Left cardiac atrium (tissue), 4 donors: ENCODE results near the gene PPP2R2D. TPM values are rescaled to one million over a fixed set of nuclear protein-coding genes. Genes with fewer than 3 reads are reported as not detected.
"Not testable (repeated sequence)": the region's sequence is repeated elsewhere in the genome, so short reads cannot be mapped to it uniquely, and the experiment has no call there.

Source experiments
- ATAC-seq, 2 donors: fragments of 200-7000 bp; cut with Tn5 transposase; one replicate each; pipeline ENCODE4 v1.9.1; 2020; ENCODE audit warnings: mild to moderate bottlenecking in 2 of 2, moderate library complexity in 2 of 2
- DNase-seq: peaks from one replicate; pipeline ENCODE4 v3.0.0-alpha.2; 2020
- intact Hi-C, 2 donors: fragments of 100-400 bp; cut with DNase I; formaldehyde crosslinking; loops; one replicate each; pipeline versions ENCODE4 v1.14.1 to v1.15.1; 2022 to 2023
- total RNA-seq, 2 donors: library from RNA; stranded (reverse); fragmentation: NEBNext Ultra II Directional; extraction: Animal tissue kit (Norgen Biotek cat#: 25700); gene quantifications; one replicate each; pipeline ENCODE4 v1.2.1, GENCODE V29; 2021
- donor health status: DM: no; HTN: yes; CAD: no.
- donor health status: DM: no; HTN: yes; CAD: no; lungs with severe emphysema.
- donor health status: DM: yes; HTN: yes; CAD: no.
- donor health status: Dilated cardiomyopathy.

PPP2R2D gene
- total RNA-seq, 2 donors from 2014 or later, result 30.0 to 38.4 TPM

GRCh38 chr10:131935260-131935659 lies 34.5 kb downstream of the PPP2R2D start:
- no peak for DNase-seq
- intact Hi-C loops, result no loop called here

GRCh38 chr10:131936294-131936693 lies 35.5 kb downstream of the PPP2R2D start:
- no peak for ATAC-seq
- intact Hi-C loops, result no loop called here
- DNase-seq, result no peak

More at GRCh38 chr10:131935260-131935659, 34.5 kb downstream of the PPP2R2D start:
- ATAC-seq, result no peak

- intact Hi-C loops, result no loop called here
- no peak for ATAC-seq
- DNase-seq, result no peak
These were observed 35.9 kb downstream of the PPP2R2D start for GRCh38 chr10:131936736-131937135.

GRCh38 chr10:131937836-131938235 lies 37.0 kb downstream of the PPP2R2D start:
- intact Hi-C loops, result no loop called here
- ATAC-seq, result peak; percentile 55 to 69
- DNase-seq, result no peak

- intact Hi-C loops, result no loop called here
- DNase-seq (no peak), ATAC-seq (no peak)
These were observed 37.9 kb downstream of the PPP2R2D start for GRCh38 chr10:131938681-131939080.

GRCh38 chr10:131942455-131942854 lies 41.6 kb downstream of the PPP2R2D start:
- DNase-seq (no peak), ATAC-seq (no peak)
- intact Hi-C loops, result no loop called here

GRCh38 chr10:131943021-131943814 lies 42.4 kb downstream of the PPP2R2D start:
- DNase-seq (no peak), ATAC-seq (peak; percentile 33 to 48)
- intact Hi-C loops, result no loop called here

GRCh38 chr10:131944412-131944811 lies 43.6 kb downstream of the PPP2R2D start:
- ATAC-seq, result no peak

GRCh38 chr10:131944976-131945695 lies 44.3 kb downstream of the PPP2R2D start:
- DNase-seq, result no peak
- intact Hi-C loops, result no loop called here
- ATAC-seq, result no peak

More at GRCh38 chr10:131944412-131944811, 43.6 kb downstream of the PPP2R2D start:
- intact Hi-C loops, result no loop called here
- DNase-seq, result no peak

GRCh38 chr10:131946321-131946751 lies 45.5 kb downstream of the PPP2R2D start:
- intact Hi-C loops, result no loop called here
- ATAC-seq, result peak in 1 of 2 donors; percentile 57
- DNase-seq, result no peak

GRCh38 chr10:131946880-131947279 lies 46.1 kb downstream of the PPP2R2D start:
- no peak for DNase-seq
- intact Hi-C loops, result no loop called here
- no peak for ATAC-seq

GRCh38 chr10:131947631-131948347 lies 47.0 kb downstream of the PPP2R2D start:
- DNase-seq (no peak), ATAC-seq (no peak)
- intact Hi-C loops, result no loop called here

GRCh38 chr10:131948501-131948900 lies 47.7 kb downstream of the PPP2R2D start:
- intact Hi-C loops, result no loop called here
- DNase-seq (no peak), ATAC-seq (no peak)

- intact Hi-C loops, result no loop called here
- DNase-seq (no peak), ATAC-seq (no peak)
These were observed 48.4 kb downstream of the PPP2R2D start for GRCh38 chr10:131949041-131949862.

GRCh38 chr10:131949908-131950307 lies 49.1 kb downstream of the PPP2R2D start:
- intact Hi-C loops, DNase-seq, ATAC-seq: not testable (repeated sequence)

GRCh38 chr10:131954356-131954965 lies 53.7 kb downstream of the PPP2R2D start:
- intact Hi-C loops, result no loop called here
- ATAC-seq, result no peak
- DNase-seq, result no peak

- ATAC-seq (no peak), DNase-seq (no peak)
- intact Hi-C loops, result no loop called here
These were observed 55.0 kb downstream of the PPP2R2D start for GRCh38 chr10:131955591-131956340.

- DNase-seq (no peak), ATAC-seq (no peak)
- intact Hi-C loops, result no loop called here
These were observed 59.0 kb downstream of the PPP2R2D start for GRCh38 chr10:131959841-131960240.
